GM23338 (cell line): ENCODE results near the gene GPC5. TPM values are rescaled to one million over a fixed set of nuclear protein-coding genes. Genes with fewer than 3 reads are reported as not detected.

Experiments
- ATAC-seq: fragments of 200-7000 bp; cut with Tn5 transposase; 3 replicates; pipeline ENCODE4 v1.9.1; 2020
- DNase-seq: peaks from one replicate; pipeline ENCODE4 v3.0.0-alpha.2; 2015; ENCODE audit warnings: low spot score
- H2AFZ ChIP-seq: fragments of 200-600 bp; sonication (generic); 2 replicates; pipeline ENCODE4 v1.8.0; 2016; ENCODE audit warnings: antibody characterized with exemption, mild to moderate bottlenecking, moderate library complexity
- H3F3A ChIP-seq: fragments of 200-600 bp; sonication (generic); replicated peaks from 2 replicates; pipeline ENCODE4 v1.8.0; 2017; ENCODE audit warnings: antibody characterized with exemption, mixed run types, low read depth
- H3K27ac ChIP-seq: fragments of 200-600 bp; sonication (generic); 2 replicates; pipeline ENCODE4 v1.6.1; 2016; ENCODE audit warnings: low read depth
- H3K27me3 ChIP-seq: fragments of 200-600 bp; sonication (generic); 2 replicates; pipeline ENCODE4 v1.8.0; 2016; ENCODE audit warnings: mild to moderate bottlenecking, mixed run types, moderate library complexity; ENCODE audit not compliant: insufficient read depth
- H3K36me3 ChIP-seq: fragments of 200-600 bp; sonication (generic); 2 replicates; pipeline ENCODE4 v1.8.0; 2016; ENCODE audit warnings: mild to moderate bottlenecking; ENCODE audit not compliant: insufficient read depth
- H3K4me1 ChIP-seq: fragments of 200-600 bp; sonication (generic); 2 replicates; pipeline ENCODE4 v1.8.0; 2016; ENCODE audit warnings: mild to moderate bottlenecking, moderate library complexity; ENCODE audit not compliant: insufficient read depth
- H3K4me2 ChIP-seq: fragments of 200-600 bp; sonication (generic); 2 replicates; pipeline ENCODE4 v1.7.1; 2017; ENCODE audit warnings: mixed run types
- H3K4me3 ChIP-seq: fragments of 200-600 bp; sonication (generic); 2 replicates; pipeline ENCODE4 v1.6.1; 2016; ENCODE audit warnings: mixed run types
- H3K79me2 ChIP-seq: fragments of 200-600 bp; sonication (generic); replicated peaks from 2 replicates; pipeline ENCODE4 v1.8.0; 2017; ENCODE audit warnings: mild to moderate bottlenecking; ENCODE audit not compliant: insufficient read depth
- H3K9me2 ChIP-seq: fragments of 200-600 bp; sonication (generic); 2 replicates; pipeline ENCODE4 v1.8.0; 2017; ENCODE audit not compliant: insufficient read depth
- H4K20me1 ChIP-seq: fragments of 200-600 bp; sonication (generic); replicated peaks from 2 replicates; pipeline ENCODE4 v1.8.0; 2017; ENCODE audit warnings: mild to moderate bottlenecking; ENCODE audit not compliant: insufficient read depth
- H3K27ac Mint-ChIP-seq: 2 replicates; pipeline ENCODE4 v1.8.0; 2020; ENCODE audit warnings: inconsistent platforms, mild to moderate bottlenecking, moderate library complexity, mixed read lengths
- H3K27me3 Mint-ChIP-seq: 3 replicates; pipeline ENCODE4 v1.8.0; 2022; ENCODE audit warnings: low read depth, mild to moderate bottlenecking, moderate library complexity, mixed read lengths, inconsistent platforms; ENCODE audit not compliant: insufficient read depth, poor library complexity
- H3K36me3 Mint-ChIP-seq: 3 replicates; pipeline ENCODE4 v1.8.0; 2021; ENCODE audit warnings: low read depth, mild to moderate bottlenecking, inconsistent platforms, moderate library complexity, mixed read lengths
- H3K4me1 Mint-ChIP-seq: 3 replicates; pipeline ENCODE4 v1.8.0; 2020; ENCODE audit warnings: mild to moderate bottlenecking, inconsistent platforms, mixed read lengths
- H3K4me3 Mint-ChIP-seq: 3 replicates; pipeline ENCODE4 v1.8.0; 2021; ENCODE audit warnings: moderate library complexity, mild to moderate bottlenecking, inconsistent platforms, mixed read lengths
- H3K9me3 Mint-ChIP-seq: 3 replicates; pipeline ENCODE4 v1.8.0; 2020; ENCODE audit warnings: moderate library complexity, mild to moderate bottlenecking, inconsistent platforms, mixed read lengths
- CREB1 ChIP-seq: fragments of 250-450 bp; sonication (Bioruptor Pico); IDR thresholded peaks from 2 replicates; pipeline ENCODE4 v1.5.0; 2020; ENCODE audit warnings: low read depth, mild to moderate bottlenecking, moderate library complexity
- EZH2 ChIP-seq: fragments of 200-600 bp; sonication (generic); IDR thresholded peaks from one replicate; pipeline ENCODE4 v1.8.0; 2017; ENCODE audit warnings: antibody characterized with exemption, mild to moderate bottlenecking, low read depth; ENCODE audit not compliant: unreplicated experiment
- EZH2phosphoT487 ChIP-seq: fragments of 200-600 bp; sonication (generic); IDR thresholded peaks from one replicate; pipeline ENCODE4 v1.8.1; 2018; ENCODE audit warnings: antibody characterized with exemption; ENCODE audit not compliant: unreplicated experiment
- JUNB ChIP-seq: IDR thresholded peaks from one replicate; pipeline ENCODE4 v1.6.1; 2016; ENCODE audit warnings: antibody characterized with exemption; ENCODE audit not compliant: unreplicated experiment
- NANOG ChIP-seq: IDR thresholded peaks from 2 replicates; pipeline ENCODE4 v1.6.1; 2016; ENCODE audit warnings: antibody characterized with exemption, borderline replicate concordance
- POLR2AphosphoS5 ChIP-seq: IDR thresholded peaks from 2 replicates; pipeline ENCODE4 v1.6.1; 2016; ENCODE audit warnings: antibody characterized with exemption, low read depth
- STAT1 ChIP-seq: IDR thresholded peaks from one replicate; pipeline ENCODE4 v1.6.1; 2016; ENCODE audit warnings: antibody characterized with exemption; ENCODE audit not compliant: unreplicated experiment
- ZNF114 ChIP-seq: fragments of 250-450 bp; sonication (Bioruptor Pico); IDR thresholded peaks from 2 replicates; pipeline ENCODE4 v1.5.0; 2020; ENCODE audit warnings: mild to moderate bottlenecking, moderate library complexity
- ZNF331 ChIP-seq: fragments of 250-450 bp; sonication (Bioruptor Pico); IDR thresholded peaks from 2 replicates; pipeline ENCODE4 v1.5.0; 2020; ENCODE audit warnings: low read depth, mild to moderate bottlenecking, moderate library complexity
- polyA plus RNA-seq: library from polyadenylated mRNA; unstranded; fragments of >200 nt; fragmentation: Nextera tagmentation; extraction: Ambion mirVana; gene quantifications from 2 replicates; pipeline ENCODE4 v1.2.1, GENCODE V29; 2016
- total RNA-seq: library from RNA; depleted of rRNA; stranded (reverse); fragments of >200 nt; shearing (Covaris generic); gene quantifications from 2 replicates; pipeline ENCODE4 v1.2.3, GENCODE V29; 2014
- TF ChIP-seq, protein P1 (sequence below): fragments of 250-450 bp; sonication (Bioruptor Pico); IDR thresholded peaks from 2 replicates; pipeline ENCODE4 v1.5.0; 2020; ENCODE audit warnings: mild to moderate bottlenecking, moderate library complexity
- TF ChIP-seq, protein P2 (sequence below): IDR thresholded peaks from one replicate; pipeline ENCODE4 v1.6.1; 2018; ENCODE audit warnings: antibody characterized with exemption; ENCODE audit not compliant: unreplicated experiment

The GPC5 gene
- total and polyA plus RNA-seq, 2 experiments from 2014 or later = 0.95 to 1.1 TPM

DNA sequence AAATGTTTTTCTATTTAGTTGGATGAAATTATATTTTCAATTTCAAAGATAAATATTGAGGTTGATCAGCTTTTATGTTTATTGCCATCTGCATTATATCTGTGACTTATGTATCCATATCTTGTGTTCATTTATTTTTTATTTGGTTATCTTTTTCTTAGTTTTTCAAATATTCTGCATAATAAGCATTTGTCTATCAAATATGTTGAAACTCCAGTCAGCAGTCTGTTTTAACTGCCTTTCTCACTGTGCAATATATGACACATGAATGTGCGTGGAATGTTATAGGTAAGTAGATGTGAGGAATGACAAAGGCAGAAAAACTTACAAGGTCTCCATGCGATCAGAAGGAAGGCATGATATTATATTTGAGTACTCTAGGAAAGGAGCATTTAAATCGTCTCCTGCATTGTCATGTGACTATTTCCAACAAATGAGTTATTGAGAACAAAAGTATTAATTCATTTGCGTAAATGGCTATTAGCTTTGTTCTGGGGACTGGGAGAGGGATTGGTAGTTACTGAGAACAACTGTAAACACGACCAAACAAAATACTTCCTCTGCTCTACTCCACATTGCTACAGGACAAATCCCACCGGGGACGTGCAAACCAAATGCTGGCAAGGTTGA lies 318.1 kb downstream of the GPC5 start:
- Histone ChIP-seq H2AFZ (peak overlapping the region; percentile 58; the same call in 1 of the 2 replicates), H3K27me3 (no peaks in the 10 kb centered on the region), H3K9me2 (no peaks in the 10 kb centered on the region), H3K4me1 (peaks cover 9% of the 10 kb centered on the region; the same call in 1 of the 2 replicates), H3F3A (no peaks in the 10 kb centered on the region), H3K79me2 (no peaks in the 10 kb centered on the region), H4K20me1 (no peaks in the 10 kb centered on the region), H3K36me3 (no peaks in the 10 kb centered on the region), H3K4me2 (no peak overlapping the region), H3K27ac (no peak overlapping the region), H3K4me3 (no peak overlapping the region)
- no peak for DNase-seq
- H3K36me3 Mint-ChIP-seq = no peaks in the 10 kb centered on the region
- H3K27ac Mint-ChIP-seq = no peak overlapping the region
- H3K27me3 Mint-ChIP-seq = peaks cover 4% of the 10 kb centered on the region
- H3K4me3 Mint-ChIP-seq = no peak overlapping the region
- H3K9me3 Mint-ChIP-seq = no peaks in the 10 kb centered on the region
- no peak for TF ChIP-seq EZH2phosphoT487
- TF ChIP-seq JUNB = no peak
- no peak for TF ChIP-seq NANOG
- no peak for TF ChIP-seq STAT1
- TF ChIP-seq ZNF114 (CRISPR knock-in tag) = no peak
- peaks cover 12% of the 10 kb centered on the region for H3K4me1 Mint-ChIP-seq
- ATAC-seq = no peak

DNA sequence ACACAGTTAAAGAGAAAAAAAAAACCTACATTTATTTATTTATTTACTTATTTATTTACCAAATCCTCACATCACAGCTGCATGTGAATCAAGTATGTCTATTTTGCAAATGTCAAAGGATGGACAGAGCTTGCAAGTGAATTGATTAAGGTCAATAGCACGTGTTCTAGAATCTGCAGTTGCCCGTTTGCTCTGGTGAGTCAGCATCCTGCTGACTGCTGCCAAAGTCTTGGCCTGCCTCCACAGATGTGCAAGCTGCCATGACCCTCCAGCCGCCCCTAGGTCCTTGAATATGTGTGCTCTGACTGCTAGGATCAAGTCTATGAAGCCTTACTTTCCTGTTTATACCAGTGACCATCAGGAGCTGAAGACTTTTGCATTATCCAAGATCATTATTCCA lies 320.6 kb downstream of the GPC5 start:
- H3K4me3 ChIP-seq = no peak overlapping the region
- H3K4me1 Mint-ChIP-seq = peaks cover 12% of the 10 kb centered on the region
- peak overlapping the region; percentile 51; the same call in 1 of the 2 replicates for H3K27ac Mint-ChIP-seq
- TF ChIP-seq STAT1 (no peak), JUNB (no peak), POLR2AphosphoS5 (no peak), NANOG (no peak), CREB1 (CRISPR knock-in tag) (no peak), ZNF114 (CRISPR knock-in tag) (no peak), ZNF331 (CRISPR knock-in tag) (no peak), EZH2 (no peak)
- TF ChIP-seq, protein P1, sequence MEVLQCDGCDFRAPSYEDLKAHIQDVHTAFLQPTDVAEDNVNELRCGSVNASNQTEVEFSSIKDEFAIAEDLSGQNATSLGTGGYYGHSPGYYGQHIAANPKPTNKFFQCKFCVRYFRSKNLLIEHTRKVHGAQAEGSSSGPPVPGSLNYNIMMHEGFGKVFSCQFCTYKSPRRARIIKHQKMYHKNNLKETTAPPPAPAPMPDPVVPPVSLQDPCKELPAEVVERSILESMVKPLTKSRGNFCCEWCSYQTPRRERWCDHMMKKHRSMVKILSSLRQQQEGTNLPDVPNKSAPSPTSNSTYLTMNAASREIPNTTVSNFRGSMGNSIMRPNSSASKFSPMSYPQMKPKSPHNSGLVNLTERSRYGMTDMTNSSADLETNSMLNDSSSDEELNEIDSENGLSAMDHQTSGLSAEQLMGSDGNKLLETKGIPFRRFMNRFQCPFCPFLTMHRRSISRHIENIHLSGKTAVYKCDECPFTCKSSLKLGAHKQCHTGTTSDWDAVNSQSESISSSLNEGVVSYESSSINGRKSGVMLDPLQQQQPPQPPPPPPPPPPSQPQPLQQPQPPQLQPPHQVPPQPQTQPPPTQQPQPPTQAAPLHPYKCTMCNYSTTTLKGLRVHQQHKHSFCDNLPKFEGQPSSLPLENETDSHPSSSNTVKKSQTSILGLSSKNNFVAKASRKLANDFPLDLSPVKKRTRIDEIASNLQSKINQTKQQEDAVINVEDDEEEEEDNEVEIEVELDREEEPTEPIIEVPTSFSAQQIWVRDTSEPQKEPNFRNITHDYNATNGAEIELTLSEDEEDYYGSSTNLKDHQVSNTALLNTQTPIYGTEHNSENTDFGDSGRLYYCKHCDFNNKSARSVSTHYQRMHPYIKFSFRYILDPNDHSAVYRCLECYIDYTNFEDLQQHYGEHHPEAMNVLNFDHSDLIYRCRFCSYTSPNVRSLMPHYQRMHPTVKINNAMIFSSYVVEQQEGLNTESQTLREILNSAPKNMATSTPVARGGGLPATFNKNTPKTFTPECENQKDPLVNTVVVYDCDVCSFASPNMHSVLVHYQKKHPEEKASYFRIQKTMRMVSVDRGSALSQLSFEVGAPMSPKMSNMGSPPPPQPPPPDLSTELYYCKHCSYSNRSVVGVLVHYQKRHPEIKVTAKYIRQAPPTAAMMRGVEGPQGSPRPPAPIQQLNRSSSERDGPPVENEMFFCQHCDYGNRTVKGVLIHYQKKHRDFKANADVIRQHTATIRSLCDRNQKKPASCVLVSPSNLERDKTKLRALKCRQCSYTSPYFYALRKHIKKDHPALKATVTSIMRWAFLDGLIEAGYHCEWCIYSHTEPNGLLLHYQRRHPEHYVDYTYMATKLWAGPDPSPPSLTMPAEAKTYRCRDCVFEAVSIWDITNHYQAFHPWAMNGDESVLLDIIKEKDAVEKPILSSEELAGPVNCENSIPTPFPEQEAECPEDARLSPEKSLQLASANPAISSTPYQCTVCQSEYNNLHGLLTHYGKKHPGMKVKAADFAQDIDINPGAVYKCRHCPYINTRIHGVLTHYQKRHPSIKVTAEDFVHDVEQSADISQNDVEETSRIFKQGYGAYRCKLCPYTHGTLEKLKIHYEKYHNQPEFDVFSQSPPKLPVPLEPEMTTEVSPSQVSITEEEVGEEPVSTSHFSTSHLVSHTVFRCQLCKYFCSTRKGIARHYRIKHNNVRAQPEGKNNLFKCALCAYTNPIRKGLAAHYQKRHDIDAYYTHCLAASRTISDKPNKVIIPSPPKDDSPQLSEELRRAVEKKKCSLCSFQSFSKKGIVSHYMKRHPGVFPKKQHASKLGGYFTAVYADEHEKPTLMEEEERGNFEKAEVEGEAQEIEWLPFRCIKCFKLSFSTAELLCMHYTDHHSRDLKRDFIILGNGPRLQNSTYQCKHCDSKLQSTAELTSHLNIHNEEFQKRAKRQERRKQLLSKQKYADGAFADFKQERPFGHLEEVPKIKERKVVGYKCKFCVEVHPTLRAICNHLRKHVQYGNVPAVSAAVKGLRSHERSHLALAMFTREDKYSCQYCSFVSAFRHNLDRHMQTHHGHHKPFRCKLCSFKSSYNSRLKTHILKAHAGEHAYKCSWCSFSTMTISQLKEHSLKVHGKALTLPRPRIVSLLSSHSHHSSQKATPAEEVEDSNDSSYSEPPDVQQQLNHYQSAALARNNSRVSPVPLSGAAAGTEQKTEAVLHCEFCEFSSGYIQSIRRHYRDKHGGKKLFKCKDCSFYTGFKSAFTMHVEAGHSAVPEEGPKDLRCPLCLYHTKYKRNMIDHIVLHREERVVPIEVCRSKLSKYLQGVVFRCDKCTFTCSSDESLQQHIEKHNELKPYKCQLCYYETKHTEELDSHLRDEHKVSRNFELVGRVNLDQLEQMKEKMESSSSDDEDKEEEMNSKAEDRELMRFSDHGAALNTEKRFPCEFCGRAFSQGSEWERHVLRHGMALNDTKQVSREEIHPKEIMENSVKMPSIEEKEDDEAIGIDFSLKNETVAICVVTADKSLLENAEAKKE (CRISPR knock-in tag) = no peak
- TF ChIP-seq, protein P2, sequence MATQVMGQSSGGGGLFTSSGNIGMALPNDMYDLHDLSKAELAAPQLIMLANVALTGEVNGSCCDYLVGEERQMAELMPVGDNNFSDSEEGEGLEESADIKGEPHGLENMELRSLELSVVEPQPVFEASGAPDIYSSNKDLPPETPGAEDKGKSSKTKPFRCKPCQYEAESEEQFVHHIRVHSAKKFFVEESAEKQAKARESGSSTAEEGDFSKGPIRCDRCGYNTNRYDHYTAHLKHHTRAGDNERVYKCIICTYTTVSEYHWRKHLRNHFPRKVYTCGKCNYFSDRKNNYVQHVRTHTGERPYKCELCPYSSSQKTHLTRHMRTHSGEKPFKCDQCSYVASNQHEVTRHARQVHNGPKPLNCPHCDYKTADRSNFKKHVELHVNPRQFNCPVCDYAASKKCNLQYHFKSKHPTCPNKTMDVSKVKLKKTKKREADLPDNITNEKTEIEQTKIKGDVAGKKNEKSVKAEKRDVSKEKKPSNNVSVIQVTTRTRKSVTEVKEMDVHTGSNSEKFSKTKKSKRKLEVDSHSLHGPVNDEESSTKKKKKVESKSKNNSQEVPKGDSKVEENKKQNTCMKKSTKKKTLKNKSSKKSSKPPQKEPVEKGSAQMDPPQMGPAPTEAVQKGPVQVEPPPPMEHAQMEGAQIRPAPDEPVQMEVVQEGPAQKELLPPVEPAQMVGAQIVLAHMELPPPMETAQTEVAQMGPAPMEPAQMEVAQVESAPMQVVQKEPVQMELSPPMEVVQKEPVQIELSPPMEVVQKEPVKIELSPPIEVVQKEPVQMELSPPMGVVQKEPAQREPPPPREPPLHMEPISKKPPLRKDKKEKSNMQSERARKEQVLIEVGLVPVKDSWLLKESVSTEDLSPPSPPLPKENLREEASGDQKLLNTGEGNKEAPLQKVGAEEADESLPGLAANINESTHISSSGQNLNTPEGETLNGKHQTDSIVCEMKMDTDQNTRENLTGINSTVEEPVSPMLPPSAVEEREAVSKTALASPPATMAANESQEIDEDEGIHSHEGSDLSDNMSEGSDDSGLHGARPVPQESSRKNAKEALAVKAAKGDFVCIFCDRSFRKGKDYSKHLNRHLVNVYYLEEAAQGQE = no peak
- no peaks in the 10 kb centered on the region for H3K36me3 Mint-ChIP-seq
- no peaks in the 10 kb centered on the region for H3K36me3 ChIP-seq
- H4K20me1 ChIP-seq = no peaks in the 10 kb centered on the region
- no peaks in the 10 kb centered on the region for H3K9me3 Mint-ChIP-seq
- peaks cover 9% of the 10 kb centered on the region; the same call in 1 of the 2 replicates for H3K4me1 ChIP-seq
- no peak overlapping the region for H2AFZ ChIP-seq
- H3F3A ChIP-seq = no peaks in the 10 kb centered on the region
- ATAC-seq = no peak
- no peaks in the 10 kb centered on the region for H3K79me2 ChIP-seq
- H3K9me2 ChIP-seq = no peaks in the 10 kb centered on the region
- DNase-seq = no peak
- H3K27ac ChIP-seq = no peak overlapping the region
- no peak overlapping the region for H3K4me3 Mint-ChIP-seq
- H3K4me2 ChIP-seq = peak overlapping the region; percentile 23; the same call in 1 of the 2 replicates
- H3K27me3 ChIP-seq = no peaks in the 10 kb centered on the region
- peaks cover 4% of the 10 kb centered on the region for H3K27me3 Mint-ChIP-seq
